ENCODE results near the gene EPHX1.

The EPHX1 gene

DNA sequence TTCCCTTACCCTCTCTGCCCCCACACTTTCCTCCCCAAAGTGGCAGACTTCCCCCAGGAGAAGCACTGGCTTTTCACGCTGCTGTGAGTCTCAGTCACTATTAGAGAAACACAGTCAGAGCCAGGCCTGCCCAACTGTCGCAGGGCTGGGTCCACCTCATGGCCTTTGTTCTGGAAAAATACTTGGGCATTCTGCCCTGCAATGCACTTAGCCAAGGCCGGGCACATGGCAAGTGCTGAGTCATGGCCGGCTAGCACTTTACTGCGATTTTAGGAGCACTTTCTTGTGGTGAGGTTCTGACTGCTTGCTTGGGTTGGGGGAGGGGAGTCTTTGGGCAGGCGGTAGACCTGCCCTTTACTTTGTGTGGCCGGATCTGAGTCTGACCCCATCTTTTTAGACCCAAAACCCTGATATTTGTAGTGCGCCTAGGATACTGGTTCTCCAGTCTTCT lies 7.7 kb downstream of the EPHX1 start:
- Histone ChIP-seq H3K4me1 (ENCODE audit: control insufficient read depth, insufficient read depth, low read length) (peaks cover 14% of the 10 kb centered on the region), H3K27ac (ENCODE audit: low read length) (no peak overlapping the region), H3K4me3 (ENCODE audit: low read length) (no peak overlapping the region), H3K36me3 (ENCODE audit: control insufficient read depth, insufficient read depth, low read length) (no peaks in the 10 kb centered on the region), H3K27me3 (ENCODE audit: control insufficient read depth, insufficient read depth, low read length) (no peaks in the 10 kb centered on the region), H3K9me3 (ENCODE audit: control insufficient read depth, insufficient read depth, low read length) (no peaks in the 10 kb centered on the region)
- no peak for DNase-seq (ENCODE audit: low read depth, low spot score)
- WGBS (ENCODE audit: insufficient coverage, insufficient read length): no CpG with 5 or more reads among the region's 8 CpGs

DNA sequence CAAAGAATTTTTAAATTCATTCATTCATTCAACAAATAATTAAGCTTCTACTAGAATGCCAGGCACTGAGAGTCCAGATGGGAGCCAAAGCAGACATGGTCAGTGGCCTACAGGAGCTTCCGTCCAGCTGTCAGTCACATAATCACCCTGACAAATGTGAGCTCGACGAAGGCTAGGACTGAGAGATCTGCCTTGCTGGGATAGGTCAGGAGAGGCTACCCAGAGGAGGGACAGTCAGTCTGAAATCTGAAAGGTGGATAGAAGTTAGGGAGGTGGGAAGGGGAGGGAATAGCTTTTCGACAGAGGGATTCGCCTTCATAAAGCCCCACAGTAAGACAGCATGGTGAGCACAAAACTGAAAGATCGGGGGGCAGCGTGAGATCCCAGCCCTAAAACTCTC lies 8.3 kb downstream of the EPHX1 start:
- Histone ChIP-seq H3K9me3 (ENCODE audit: control insufficient read depth, insufficient read depth, low read length) (no peaks in the 10 kb centered on the region), H3K4me1 (ENCODE audit: control insufficient read depth, insufficient read depth, low read length) (peaks cover 14% of the 10 kb centered on the region), H3K4me3 (ENCODE audit: low read length) (no peak overlapping the region), H3K27ac (ENCODE audit: low read length) (no peak overlapping the region), H3K36me3 (ENCODE audit: control insufficient read depth, insufficient read depth, low read length) (no peaks in the 10 kb centered on the region), H3K27me3 (ENCODE audit: control insufficient read depth, insufficient read depth, low read length) (no peaks in the 10 kb centered on the region)
- DNase-seq (ENCODE audit: low read depth, low spot score): no peak
- no CpG with 5 or more reads among the region's 7 CpGs for WGBS (ENCODE audit: insufficient coverage, insufficient read length)

DNA sequence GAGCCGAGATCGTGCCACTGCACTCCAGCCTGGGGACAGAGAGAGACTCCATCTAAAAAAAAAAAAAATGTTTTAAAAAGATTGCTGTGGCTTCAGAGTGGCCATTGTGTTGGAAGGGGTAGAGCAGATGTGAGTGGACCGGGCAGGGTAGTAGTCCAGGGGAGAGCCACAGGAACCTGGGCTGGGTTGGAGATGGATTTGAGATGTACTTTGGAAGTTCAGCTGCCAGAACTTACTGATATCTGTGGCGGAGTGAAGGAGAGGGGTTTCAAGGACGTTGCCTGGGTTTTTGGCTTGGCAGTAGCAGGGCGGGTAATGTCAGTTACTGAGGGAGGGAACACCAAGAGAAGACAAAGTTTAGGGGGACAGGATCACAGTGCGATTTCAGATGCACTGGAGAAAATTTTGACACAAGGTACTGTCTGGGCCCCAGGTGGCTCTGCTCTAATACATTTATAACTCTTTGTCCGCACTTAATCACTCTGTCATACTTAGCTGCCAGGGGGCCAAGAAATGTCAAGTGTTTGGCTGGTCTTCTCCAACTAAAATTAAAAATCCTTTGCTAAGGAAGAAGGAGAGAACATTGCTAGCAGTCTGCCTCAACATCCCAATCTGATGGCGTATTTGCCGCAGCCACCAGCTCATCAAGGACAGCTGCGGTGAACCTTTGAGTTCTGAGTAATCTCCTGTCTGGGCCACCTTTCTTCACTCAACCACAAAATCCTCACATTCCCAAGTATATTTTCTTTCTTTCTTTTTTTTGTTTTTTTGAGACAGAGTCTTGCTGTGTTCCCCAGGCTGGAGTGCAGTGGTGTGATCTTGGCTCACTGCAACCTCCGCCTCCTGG lies 9.6 kb downstream of the EPHX1 start:
- H3K4me3 ChIP-seq (ENCODE audit: low read length): no peak overlapping the region
- no peak overlapping the region for H3K27ac ChIP-seq (ENCODE audit: low read length)
- no peaks in the 10 kb centered on the region for H3K9me3 ChIP-seq (ENCODE audit: control insufficient read depth, insufficient read depth, low read length)
- H3K4me1 ChIP-seq (ENCODE audit: control insufficient read depth, insufficient read depth, low read length): peaks cover 21% of the 10 kb centered on the region
- WGBS (ENCODE audit: insufficient coverage, insufficient read length): no CpG with 5 or more reads among the region's 12 CpGs
- DNase-seq (ENCODE audit: low read depth, low spot score): no peak
- H3K36me3 ChIP-seq (ENCODE audit: control insufficient read depth, insufficient read depth, low read length): no peaks in the 10 kb centered on the region
- no peaks in the 10 kb centered on the region for H3K27me3 ChIP-seq (ENCODE audit: control insufficient read depth, insufficient read depth, low read length)

DNA sequence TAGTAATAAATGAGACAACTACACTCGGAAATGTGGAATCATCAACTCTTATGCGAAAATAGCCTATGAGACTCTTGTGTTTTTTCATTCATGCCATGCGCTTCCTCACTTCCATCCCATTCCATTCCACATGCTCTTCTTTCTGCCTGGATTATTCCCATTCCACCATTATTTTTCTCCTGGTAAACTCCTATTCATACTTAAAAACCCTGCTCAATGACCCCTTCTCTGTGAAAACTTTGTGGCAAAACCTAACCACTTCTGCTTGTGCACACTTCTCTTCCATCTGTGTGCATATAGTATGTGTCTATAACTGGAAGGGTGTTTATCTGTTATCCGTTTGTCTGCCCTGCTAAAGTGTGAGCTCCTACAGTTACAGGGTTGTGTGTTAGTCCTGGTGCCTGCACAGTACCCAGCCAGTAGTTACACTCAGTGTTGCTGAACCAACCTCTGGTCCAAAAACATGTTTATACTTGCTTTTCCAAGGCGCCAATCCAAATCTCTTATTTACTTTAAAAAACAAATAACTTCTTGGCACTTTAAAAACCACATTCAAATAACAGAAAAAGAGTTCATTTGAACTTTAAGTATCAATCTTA lies 10.7 kb downstream of the EPHX1 start:
- peaks cover 22% of the 10 kb centered on the region for H3K4me1 ChIP-seq (ENCODE audit: control insufficient read depth, insufficient read depth, low read length)
- H3K36me3 ChIP-seq (ENCODE audit: control insufficient read depth, insufficient read depth, low read length): no peaks in the 10 kb centered on the region
- H3K27ac ChIP-seq (ENCODE audit: low read length): no peak overlapping the region
- no peaks in the 10 kb centered on the region for H3K27me3 ChIP-seq (ENCODE audit: control insufficient read depth, insufficient read depth, low read length)
- no peak for DNase-seq (ENCODE audit: low read depth, low spot score)
- H3K9me3 ChIP-seq (ENCODE audit: control insufficient read depth, insufficient read depth, low read length): no peaks in the 10 kb centered on the region
- H3K4me3 ChIP-seq (ENCODE audit: low read length): no peak overlapping the region
- 100% methylated on average over 1 of the region's 5 CpGs for WGBS (ENCODE audit: insufficient coverage, insufficient read length)

DNA sequence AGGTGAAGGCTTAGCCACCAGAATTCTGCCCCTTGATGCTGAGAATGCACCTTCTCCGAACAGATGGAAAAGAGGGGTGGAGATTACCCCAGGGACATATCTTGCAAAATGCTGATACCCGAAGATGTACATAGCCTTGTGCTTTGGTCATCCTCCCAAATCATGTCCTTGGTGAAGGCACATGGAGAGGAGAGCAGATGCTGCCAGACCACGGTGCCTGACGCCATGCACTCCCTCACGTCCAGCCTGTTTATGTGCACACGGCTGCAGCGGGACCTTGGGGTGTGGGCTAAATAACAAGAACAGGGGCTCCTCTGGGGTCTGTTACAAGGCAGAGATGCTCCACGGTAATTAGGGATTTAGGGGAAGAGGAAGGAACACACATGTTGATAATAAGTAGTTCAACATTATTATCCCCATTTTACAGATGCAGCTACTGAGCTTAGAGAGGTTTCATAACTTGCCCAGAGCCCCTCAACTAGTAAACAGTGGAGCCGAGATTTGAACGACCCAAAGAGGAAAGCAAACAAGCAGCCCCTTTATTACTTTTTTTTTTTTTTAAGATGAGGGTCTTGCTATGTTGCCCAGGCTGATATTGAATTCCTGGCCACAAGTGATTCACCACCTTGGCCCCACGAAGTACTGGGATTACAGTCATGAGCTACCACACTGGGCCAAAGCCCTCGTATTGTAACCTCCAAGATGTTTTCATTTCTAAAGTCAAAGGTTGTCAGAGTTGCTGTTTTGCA lies 12.9 kb downstream of the EPHX1 start:
- Histone ChIP-seq H3K27ac (ENCODE audit: low read length) (no peak overlapping the region), H3K9me3 (ENCODE audit: control insufficient read depth, insufficient read depth, low read length) (no peaks in the 10 kb centered on the region)
- no CpG with 5 or more reads among the region's 12 CpGs for WGBS (ENCODE audit: insufficient coverage, insufficient read length)

DNA sequence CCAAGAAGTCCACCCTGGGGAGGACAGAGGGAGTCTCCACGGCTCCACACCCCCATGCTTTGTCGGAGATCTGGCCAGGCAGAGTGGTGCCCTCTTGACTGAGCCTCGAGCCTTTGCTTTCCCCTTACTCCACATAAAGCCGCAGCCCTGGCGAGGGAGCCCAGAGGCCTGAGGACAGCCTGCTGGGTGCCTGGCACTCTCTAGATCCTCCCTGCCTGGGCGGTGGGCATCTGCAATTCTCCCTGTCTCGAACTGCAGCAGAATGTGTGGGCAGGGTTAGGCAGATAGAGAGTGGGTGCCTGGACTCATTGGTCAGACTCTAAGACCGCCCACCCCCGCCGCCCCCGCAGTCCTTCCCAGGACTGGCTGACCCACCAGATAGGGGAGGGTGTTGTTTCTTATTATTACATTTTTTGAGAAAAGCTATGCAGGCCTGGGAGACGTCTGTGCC lies 13.9 kb downstream of the EPHX1 start:
- Histone ChIP-seq H3K9me3 (ENCODE audit: control insufficient read depth, insufficient read depth, low read length) (no peaks in the 10 kb centered on the region), H3K27me3 (ENCODE audit: control insufficient read depth, insufficient read depth, low read length) (no peaks in the 10 kb centered on the region), H3K36me3 (ENCODE audit: control insufficient read depth, insufficient read depth, low read length) (no peaks in the 10 kb centered on the region), H3K4me3 (ENCODE audit: low read length) (no peak overlapping the region), H3K4me1 (ENCODE audit: control insufficient read depth, insufficient read depth, low read length) (peaks cover 12% of the 10 kb centered on the region), H3K27ac (ENCODE audit: low read length) (no peak overlapping the region)
- no CpG with 5 or more reads among the region's 12 CpGs for WGBS (ENCODE audit: insufficient coverage, insufficient read length)
- no peak for DNase-seq (ENCODE audit: low read depth, low spot score)

More for the DNA sequence above, 12.9 kb downstream of the EPHX1 start:
- no peak for DNase-seq (ENCODE audit: low read depth, low spot score)
- Histone ChIP-seq H3K4me1 (ENCODE audit: control insufficient read depth, insufficient read depth, low read length) (peaks cover 15% of the 10 kb centered on the region), H3K27me3 (ENCODE audit: control insufficient read depth, insufficient read depth, low read length) (no peaks in the 10 kb centered on the region), H3K36me3 (ENCODE audit: control insufficient read depth, insufficient read depth, low read length) (no peaks in the 10 kb centered on the region), H3K4me3 (ENCODE audit: low read length) (no peak overlapping the region)

DNA sequence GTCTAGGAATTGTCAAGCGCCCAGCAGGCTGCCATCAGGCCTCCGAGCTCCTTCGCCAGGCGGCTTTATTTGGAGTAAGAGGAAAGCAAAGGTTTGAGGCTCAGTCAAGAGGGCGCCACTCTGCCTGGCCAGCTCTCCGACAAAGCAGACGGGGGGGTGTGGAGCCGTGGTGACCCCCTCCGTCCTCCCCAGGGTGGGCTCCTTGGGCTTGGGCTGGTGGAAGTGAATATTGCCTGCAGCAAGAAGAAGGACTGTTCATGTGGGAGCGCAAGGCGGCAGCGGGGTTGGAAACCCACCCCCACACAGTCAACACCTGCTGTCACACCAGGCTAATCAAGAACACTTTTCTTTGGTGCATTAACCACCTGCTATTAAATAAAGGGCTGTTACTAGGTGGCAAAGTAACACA lies 14.6 kb downstream of the EPHX1 start:
- peaks cover 5% of the 10 kb centered on the region; the same call in 1 of the 2 replicates for H3K36me3 ChIP-seq (ENCODE audit: control insufficient read depth, insufficient read depth, low read length)
- peaks cover 12% of the 10 kb centered on the region for H3K4me1 ChIP-seq (ENCODE audit: control insufficient read depth, insufficient read depth, low read length)
- H3K4me3 ChIP-seq (ENCODE audit: low read length): no peak overlapping the region
- H3K27ac ChIP-seq (ENCODE audit: low read length): no peak overlapping the region
- WGBS (ENCODE audit: insufficient coverage, insufficient read length): no CpG with 5 or more reads among the region's 12 CpGs
- H3K9me3 ChIP-seq (ENCODE audit: control insufficient read depth, insufficient read depth, low read length): no peaks in the 10 kb centered on the region
- no peaks in the 10 kb centered on the region for H3K27me3 ChIP-seq (ENCODE audit: control insufficient read depth, insufficient read depth, low read length)
- no peak for DNase-seq (ENCODE audit: low read depth, low spot score)

DNA sequence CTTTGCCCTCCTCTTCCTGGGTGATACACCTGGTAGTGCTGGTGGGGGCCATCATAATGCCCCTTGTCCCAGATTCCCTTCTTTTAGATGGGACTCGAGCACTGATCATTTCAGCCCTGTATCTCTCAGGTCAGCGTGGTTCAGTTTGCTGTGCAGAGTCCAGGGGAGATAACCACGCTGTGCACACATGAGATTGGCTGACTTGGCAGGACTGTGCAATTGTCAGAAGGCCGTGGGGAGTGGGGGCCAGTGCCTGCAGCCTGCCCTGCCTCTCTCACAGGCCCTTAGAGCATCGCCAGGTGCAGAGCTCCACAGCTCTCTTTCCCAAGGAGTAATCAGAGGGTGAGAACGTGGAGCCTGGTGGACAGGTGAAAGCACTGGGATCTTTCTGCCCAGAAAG lies 15.2 kb downstream of the EPHX1 start:
- no peak overlapping the region for H3K4me3 ChIP-seq (ENCODE audit: low read length)
- peaks cover 6% of the 10 kb centered on the region; the same call in 1 of the 2 replicates for H3K36me3 ChIP-seq (ENCODE audit: control insufficient read depth, insufficient read depth, low read length)
- DNase-seq (ENCODE audit: low read depth, low spot score): no peak
- no peaks in the 10 kb centered on the region for H3K9me3 ChIP-seq (ENCODE audit: control insufficient read depth, insufficient read depth, low read length)
- no CpG with 5 or more reads among the region's 6 CpGs for WGBS (ENCODE audit: insufficient coverage, insufficient read length)
- H3K27me3 ChIP-seq (ENCODE audit: control insufficient read depth, insufficient read depth, low read length): no peaks in the 10 kb centered on the region
- peaks cover 12% of the 10 kb centered on the region for H3K4me1 ChIP-seq (ENCODE audit: control insufficient read depth, insufficient read depth, low read length)
- no peak overlapping the region for H3K27ac ChIP-seq (ENCODE audit: low read length)

DNA sequence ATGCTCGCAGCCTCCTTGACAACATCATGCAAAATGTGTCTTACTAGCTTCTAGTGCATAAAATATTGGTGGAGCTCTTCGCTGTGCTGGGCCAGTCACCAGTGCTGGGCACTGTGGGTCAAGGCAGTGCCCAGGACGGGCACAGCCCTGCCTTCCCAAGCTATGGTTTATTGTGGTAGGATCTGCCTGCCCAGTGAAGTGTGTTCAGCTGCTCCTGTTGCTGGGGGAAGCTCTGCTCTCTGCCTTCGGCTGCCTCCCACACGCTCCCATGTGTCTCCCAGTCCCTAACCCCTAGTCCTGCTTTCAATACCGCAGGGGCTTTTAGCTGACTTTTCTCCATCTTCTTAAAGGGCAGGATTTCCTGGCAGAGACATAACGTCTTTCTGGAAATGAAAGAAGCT lies 15.7 kb downstream of the EPHX1 start:
- Histone ChIP-seq H3K4me3 (ENCODE audit: low read length) (no peak overlapping the region), H3K27ac (ENCODE audit: low read length) (no peak overlapping the region), H3K4me1 (ENCODE audit: control insufficient read depth, insufficient read depth, low read length) (peaks cover 12% of the 10 kb centered on the region), H3K36me3 (ENCODE audit: control insufficient read depth, insufficient read depth, low read length) (peaks cover 6% of the 10 kb centered on the region; the same call in 1 of the 2 replicates), H3K27me3 (ENCODE audit: control insufficient read depth, insufficient read depth, low read length) (no peaks in the 10 kb centered on the region), H3K9me3 (ENCODE audit: control insufficient read depth, insufficient read depth, low read length) (no peaks in the 10 kb centered on the region)
- DNase-seq (ENCODE audit: low read depth, low spot score): no peak
- WGBS (ENCODE audit: insufficient coverage, insufficient read length): no CpG with 5 or more reads among the region's 7 CpGs

DNA sequence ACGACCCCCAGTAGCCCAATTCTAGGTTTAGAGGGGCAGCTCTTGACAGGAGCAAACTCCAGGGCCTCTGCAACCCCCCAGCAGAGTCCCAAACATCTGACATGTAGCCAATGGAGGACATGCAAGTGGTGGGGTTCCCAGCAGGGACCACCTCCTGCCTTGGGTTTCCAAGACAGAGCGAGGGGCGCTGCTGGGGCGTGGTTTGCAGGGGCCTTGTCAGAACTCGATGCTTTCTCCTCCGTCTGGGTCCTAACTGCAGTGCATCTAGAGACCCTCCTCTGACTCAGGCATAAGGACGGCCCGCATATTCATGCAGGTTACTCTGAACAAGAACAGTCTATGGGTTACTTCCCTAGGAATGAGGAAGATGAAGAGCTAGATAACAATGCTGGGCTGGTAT lies 17.2 kb downstream of the EPHX1 start:
- Histone ChIP-seq H3K27ac (ENCODE audit: low read length) (no peak overlapping the region), H3K27me3 (ENCODE audit: control insufficient read depth, insufficient read depth, low read length) (no peaks in the 10 kb centered on the region), H3K4me3 (ENCODE audit: low read length) (no peak overlapping the region; the same call in 1 of the 2 replicates), H3K36me3 (ENCODE audit: control insufficient read depth, insufficient read depth, low read length) (peaks cover 11% of the 10 kb centered on the region; the same call in 1 of the 2 replicates), H3K9me3 (ENCODE audit: control insufficient read depth, insufficient read depth, low read length) (no peaks in the 10 kb centered on the region), H3K4me1 (ENCODE audit: control insufficient read depth, insufficient read depth, low read length) (peaks cover 12% of the 10 kb centered on the region)
- no peak for DNase-seq (ENCODE audit: low read depth, low spot score)
- no CpG with 5 or more reads among the region's 8 CpGs for WGBS (ENCODE audit: insufficient coverage, insufficient read length)

Data from iPS DF 6.9 (cell line).